Karpas-422 (cell line): ENCODE data around the gene ZNF490. TPM values are rescaled to one million over a fixed set of nuclear protein-coding genes. Genes with fewer than 3 reads are reported as not detected.

Source experiments
- DNase-seq: peaks from one replicate; pipeline ENCODE4 v3.0.0-alpha.2; 2015
- H2AFZ ChIP-seq: fragments of 200-600 bp; sonication (generic); 2 replicates; pipeline ENCODE4 v1.6.1; 2014; ENCODE audit warnings: antibody characterized with exemption, low read length, mixed read lengths
- H3K27ac ChIP-seq: fragments of 200-600 bp; sonication (generic); 2 replicates; pipeline ENCODE4 v1.5.1; 2014; ENCODE audit warnings: mild to moderate bottlenecking, low read length, moderate library complexity
- H3K27me3 ChIP-seq: fragments of 200-600 bp; sonication (generic); 2 replicates; pipeline ENCODE4 v1.6.1; 2014; ENCODE audit warnings: low read length, mixed read lengths
- H3K36me3 ChIP-seq: fragments of 200-600 bp; sonication (generic); 2 replicates; pipeline ENCODE4 v1.6.1; 2014; ENCODE audit warnings: low read length, mixed read lengths; ENCODE audit not compliant: insufficient read depth
- H3K4me1 ChIP-seq: fragments of 200-600 bp; sonication (generic); 2 replicates; pipeline ENCODE4 v1.6.1; 2014; ENCODE audit warnings: mild to moderate bottlenecking, low read length, mixed read lengths
- H3K4me2 ChIP-seq: fragments of 200-600 bp; sonication (generic); 2 replicates; pipeline ENCODE4 v1.6.1; 2014; ENCODE audit warnings: low read length, low read depth, mild to moderate bottlenecking; ENCODE audit not compliant: poor library complexity, severe bottlenecking
- H3K4me3 ChIP-seq: fragments of 200-600 bp; sonication (generic); 2 replicates; pipeline ENCODE4 v1.5.1; 2014; ENCODE audit warnings: mild to moderate bottlenecking, antibody characterized with exemption, low read length, mixed read lengths
- H3K79me2 ChIP-seq: fragments of 200-600 bp; sonication (generic); 2 replicates; pipeline ENCODE4 v1.6.1; 2014; ENCODE audit warnings: mild to moderate bottlenecking, low read length, mixed read lengths
- H3K9ac ChIP-seq: fragments of 200-600 bp; sonication (generic); 2 replicates; pipeline ENCODE4 v1.6.0; 2014; ENCODE audit warnings: low read length
- H3K9me2 ChIP-seq: fragments of 200-600 bp; sonication (generic), shearing (Covaris generic); replicated peaks from 2 replicates; pipeline ENCODE4 v1.6.0; 2014; ENCODE audit warnings: mild to moderate bottlenecking, low read length, moderate library complexity; ENCODE audit not compliant: insufficient read depth
- H3K9me3 ChIP-seq: fragments of 300-700, 200-600 bp; sonication (generic); 2 replicates; pipeline ENCODE4 v1.6.1; 2014; ENCODE audit warnings: low read length, mixed read lengths
- H4K20me1 ChIP-seq: fragments of 200-600 bp; sonication (generic); 2 replicates; pipeline ENCODE4 v1.6.1; 2014; ENCODE audit warnings: mild to moderate bottlenecking, antibody characterized with exemption, low read length, low read depth; ENCODE audit not compliant: insufficient read depth
- total RNA-seq: library from RNA; depleted of rRNA; stranded (reverse); fragments of >200 nt; shearing (Covaris generic); gene quantifications from 2 replicates; pipeline ENCODE4 v1.2.3, GENCODE V29; 2014; ENCODE audit warnings: low replicate concordance; rRNA removed

ZNF490 gene
- 13.2 and 14.2 TPM in 2 replicates for total RNA-seq

- H3K79me2 ChIP-seq, result peaks cover 46% of the 10 kb centered on the region
- H4K20me1 ChIP-seq, result peaks cover 3% of the 10 kb centered on the region; the same call in 1 of the 2 replicates
- DNase-seq, result peak; percentile 99
- H3K4me3 ChIP-seq, result peak within 1 kb of the TSS; percentile 86
- H3K4me1 ChIP-seq, result peaks cover 43% of the 10 kb centered on the region
- peak within 1 kb of the TSS; percentile 34; the same call in 1 of the 2 replicates for H2AFZ ChIP-seq
- H3K27me3 ChIP-seq, result no peaks in the 10 kb centered on the region
- H3K27ac ChIP-seq, result peak within 1 kb of the TSS; percentile 95
- peak within 1 kb of the TSS; percentile 85 for H3K9ac ChIP-seq
- H3K9me2 ChIP-seq, result no peaks in the 10 kb centered on the region
- H3K36me3 ChIP-seq, result peaks cover 15% of the 10 kb centered on the region
- H3K9me3 ChIP-seq, result no peaks in the 10 kb centered on the region
- peak within 1 kb of the TSS; percentile 94 for H3K4me2 ChIP-seq
Observed at GRCh38 chr19:12610540-12611360, at the start of gene ZNF490, which contains the start of gene ZNF791. TSS of gene ZNF490 (minus strand) at chr19:12610813. CDS start at chr19:12610680, 133 bp downstream. TSS of gene ZNF791 (plus strand) at chr19:12610920. CDS start at chr19:12611080, 160 bp downstream.

GRCh38 chr19:12657966-12658365 lies 47.4 kb upstream of the ZNF490 start:
- H3K36me3 ChIP-seq, result peaks cover 39% of the 10 kb centered on the region
- no peaks in the 10 kb centered on the region for H4K20me1 ChIP-seq
- peaks cover under 1% of the 10 kb centered on the region; the same call in 1 of the 2 replicates for H3K79me2 ChIP-seq

GRCh38 chr19:12656899-12657571 lies 46.4 kb upstream of the ZNF490 start:
- no peaks in the 10 kb centered on the region for H4K20me1 ChIP-seq
- no peak overlapping the region for H3K4me3 ChIP-seq
- H3K27me3 ChIP-seq, result no peaks in the 10 kb centered on the region
- no peak overlapping the region for H3K4me2 ChIP-seq
- H3K27ac ChIP-seq, result no peak overlapping the region
- H3K9ac ChIP-seq, result no peak overlapping the region
- H3K79me2 ChIP-seq, result no peaks in the 10 kb centered on the region
- peaks cover 37% of the 10 kb centered on the region for H3K36me3 ChIP-seq
- no peaks in the 10 kb centered on the region for H3K4me1 ChIP-seq
- no peaks in the 10 kb centered on the region for H3K9me3 ChIP-seq
- DNase-seq, result peak; percentile 71
- H3K9me2 ChIP-seq, result no peaks in the 10 kb centered on the region
- H2AFZ ChIP-seq, result no peak overlapping the region

More at GRCh38 chr19:12657966-12658365, 47.4 kb upstream of the ZNF490 start:
- no peak overlapping the region for H2AFZ ChIP-seq
- no peaks in the 10 kb centered on the region for H3K27me3 ChIP-seq
- H3K9ac ChIP-seq, result no peak overlapping the region
- no peaks in the 10 kb centered on the region for H3K9me3 ChIP-seq
- no peak overlapping the region for H3K27ac ChIP-seq
- H3K4me2 ChIP-seq, result no peak overlapping the region
- no peak for DNase-seq
- no peaks in the 10 kb centered on the region for H3K4me1 ChIP-seq
- H3K9me2 ChIP-seq, result no peaks in the 10 kb centered on the region
- H3K4me3 ChIP-seq, result no peak overlapping the region

GRCh38 chr19:12655546-12655945 lies 44.9 kb upstream of the ZNF490 start:
- Histone ChIP-seq H3K4me2 (no peak overlapping the region), H3K79me2 (no peaks in the 10 kb centered on the region), H3K27ac (no peak overlapping the region), H3K9me2 (no peaks in the 10 kb centered on the region), H3K4me1 (no peaks in the 10 kb centered on the region), H4K20me1 (no peaks in the 10 kb centered on the region), H3K4me3 (no peak overlapping the region), H3K9ac (no peak overlapping the region), H2AFZ (no peak overlapping the region), H3K9me3 (no peaks in the 10 kb centered on the region), H3K36me3 (peaks cover 45% of the 10 kb centered on the region), H3K27me3 (no peaks in the 10 kb centered on the region)
- no peak for DNase-seq

GRCh38 chr19:12652219-12652618 lies 41.6 kb upstream of the ZNF490 start:
- Histone ChIP-seq H4K20me1 (no peaks in the 10 kb centered on the region), H3K9ac (no peak overlapping the region), H3K36me3 (peaks cover 40% of the 10 kb centered on the region), H2AFZ (no peak overlapping the region), H3K27me3 (no peaks in the 10 kb centered on the region), H3K4me2 (no peak overlapping the region), H3K4me3 (no peak overlapping the region), H3K9me3 (no peaks in the 10 kb centered on the region), H3K9me2 (no peaks in the 10 kb centered on the region), H3K4me1 (no peaks in the 10 kb centered on the region), H3K27ac (no peak overlapping the region), H3K79me2 (no peaks in the 10 kb centered on the region)
- DNase-seq, result no peak

GRCh38 chr19:12649941-12650340 lies 39.3 kb upstream of the ZNF490 start:
- Histone ChIP-seq H2AFZ (no peak overlapping the region), H3K4me3 (no peak overlapping the region), H3K4me2 (no peak overlapping the region), H3K9ac (no peak overlapping the region), H3K27me3 (no peaks in the 10 kb centered on the region), H3K27ac (no peak overlapping the region), H3K79me2 (no peaks in the 10 kb centered on the region), H3K9me3 (no peaks in the 10 kb centered on the region), H3K36me3 (peaks cover 22% of the 10 kb centered on the region), H3K4me1 (no peaks in the 10 kb centered on the region), H3K9me2 (no peaks in the 10 kb centered on the region), H4K20me1 (no peaks in the 10 kb centered on the region)
- no peak for DNase-seq

GRCh38 chr19:12648088-12648487 lies 37.5 kb upstream of the ZNF490 start:
- no peaks in the 10 kb centered on the region for H3K27me3 ChIP-seq
- no peaks in the 10 kb centered on the region for H3K79me2 ChIP-seq
- H4K20me1 ChIP-seq, result no peaks in the 10 kb centered on the region
- H3K4me3 ChIP-seq, result no peak overlapping the region
- H3K4me2 ChIP-seq, result no peak overlapping the region
- no peak overlapping the region for H3K9ac ChIP-seq
- H3K36me3 ChIP-seq, result peaks cover 19% of the 10 kb centered on the region
- no peaks in the 10 kb centered on the region for H3K4me1 ChIP-seq
- DNase-seq, result no peak
- no peaks in the 10 kb centered on the region for H3K9me2 ChIP-seq
- no peak overlapping the region for H3K27ac ChIP-seq
- no peaks in the 10 kb centered on the region for H3K9me3 ChIP-seq
- no peak overlapping the region for H2AFZ ChIP-seq

GRCh38 chr19:12647490-12648071 lies 37.0 kb upstream of the ZNF490 start:
- no peak overlapping the region for H3K9ac ChIP-seq
- no peaks in the 10 kb centered on the region for H3K9me2 ChIP-seq
- no peaks in the 10 kb centered on the region for H3K9me3 ChIP-seq
- H3K4me3 ChIP-seq, result no peak overlapping the region
- H3K4me1 ChIP-seq, result no peaks in the 10 kb centered on the region
- no peaks in the 10 kb centered on the region for H3K79me2 ChIP-seq
- H3K27ac ChIP-seq, result no peak overlapping the region
- H3K36me3 ChIP-seq, result peaks cover 19% of the 10 kb centered on the region
- DNase-seq, result peak; percentile 74
- H2AFZ ChIP-seq, result no peak overlapping the region
- no peaks in the 10 kb centered on the region for H4K20me1 ChIP-seq
- H3K27me3 ChIP-seq, result no peaks in the 10 kb centered on the region
- no peak overlapping the region for H3K4me2 ChIP-seq
